H1 (cell line): ENCODE measurements around the gene AAMP. TPM values are rescaled to one million over a fixed set of nuclear protein-coding genes. Genes with fewer than 3 reads are reported as not detected.

Source experiments
- CTCF ChIA-PET: fragments of 300-600 bp; sonication (Branson Sonifier 250); formaldehyde crosslinking; loops from one replicate; lab custom pipeline; 2021; ENCODE audit not compliant: partially characterized antibody; lab: Charles Lee
- POLR2A ChIA-PET: fragments of 300-600 bp; sonication (Branson Sonifier 250); formaldehyde crosslinking; loops from one replicate; lab custom pipeline; 2021; ENCODE audit warnings: inconsistent platforms; ENCODE audit not compliant: partially characterized antibody; lab: Charles Lee
- DNase-seq, 2 experiments: peaks; one replicate each; pipeline versions ENCODE4 v3.0.0 to v3.0.0-alpha.2; 2010 to 2022; ENCODE audit warnings: low spot score in 2 of 2, low read depth in 1 of 2, mixed read lengths in 1 of 2
- FAIRE-seq: peaks from 2 replicates; lab custom pipeline; 2011; peaks lifted over from hg19 to GRCh38; lab: Jason Lieb, UNC
- H2AFZ ChIP-seq: 2 replicates; pipeline ENCODE4 v1.8.1; 2012; ENCODE audit warnings: low read length, inconsistent platforms
- H2AK5ac ChIP-seq: 2 replicates; pipeline ENCODE4 v1.6.1; 2013; ENCODE audit warnings: low read depth, low read length
- H2BK120ac ChIP-seq: replicated peaks from 2 replicates; pipeline ENCODE3; 2013; ENCODE audit warnings: low read depth, low read length, inconsistent platforms
- H2BK12ac ChIP-seq: 2 replicates; pipeline ENCODE4 v1.6.1; 2013; ENCODE audit warnings: low read depth, low read length
- H2BK15ac ChIP-seq: 2 replicates; pipeline ENCODE4 v1.6.1; 2013; ENCODE audit warnings: low read length
- H2BK20ac ChIP-seq: 2 replicates; pipeline ENCODE4 v1.6.1; 2013; ENCODE audit warnings: low read length
- H2BK5ac ChIP-seq: 2 replicates; pipeline ENCODE4 v1.6.1; 2013; ENCODE audit warnings: low read depth, low read length
- H3K14ac ChIP-seq: 2 replicates; pipeline ENCODE4 v1.6.1; 2013; ENCODE audit warnings: inconsistent platforms; ENCODE audit not compliant: insufficient read length
- H3K18ac ChIP-seq: 2 replicates; pipeline ENCODE4 v1.6.1; 2013; ENCODE audit warnings: low read length; ENCODE audit errors: extremely low read depth
- H3K23ac ChIP-seq: 2 replicates; pipeline ENCODE4 v1.6.1; 2013; ENCODE audit warnings: inconsistent platforms; ENCODE audit not compliant: insufficient read length
- H3K23me2 ChIP-seq: 2 replicates; pipeline ENCODE4 v1.6.1; 2013; ENCODE audit warnings: low read depth, low read length
- H3K27ac ChIP-seq: 2 replicates; pipeline ENCODE4 v1.6.1; 2011; ENCODE audit warnings: low read depth, low read length, inconsistent platforms
- H3K27me3 ChIP-seq, 4 experiments: replicated peaks in 1 of 4; 1 replicate in 1 of 4; 2 replicates in 3 of 4; pipeline versions ENCODE4 v1.6.1 to v1.8.1; 2011 to 2013; ENCODE audit warnings: low read length in 3 of 4, mild to moderate bottlenecking in 3 of 4, inconsistent platforms in 2 of 4, mixed read lengths in 2 of 4, moderate library complexity in 1 of 4; ENCODE audit not compliant: control insufficient read depth in 3 of 4, insufficient read depth in 3 of 4; ENCODE audit errors: extremely low read depth in 1 of 4
- H3K36me3 ChIP-seq, 4 experiments: 2 replicates each; pipeline versions ENCODE4 v1.6.1 to v1.8.1; 2011 to 2013; ENCODE audit warnings: mild to moderate bottlenecking in 4 of 4, low read length in 3 of 4, moderate library complexity in 2 of 4, control low read depth in 1 of 4, inconsistent platforms in 1 of 4; ENCODE audit not compliant: insufficient read depth in 4 of 4, control insufficient read depth in 2 of 4
- H3K4ac ChIP-seq: replicated peaks from 2 replicates; pipeline ENCODE3; 2013; ENCODE audit warnings: low read length, low read depth, mixed read lengths, inconsistent platforms; ENCODE audit not compliant: insufficient read length
- H3K4me1 ChIP-seq, 4 experiments: replicated peaks in 1 of 4; 1 replicate in 1 of 4; 2 replicates in 3 of 4; pipeline versions ENCODE4 v1.6.1 to v1.8.1; 2011 to 2013; ENCODE audit warnings: low read length in 3 of 4, inconsistent platforms in 2 of 4, mixed read lengths in 1 of 4; ENCODE audit not compliant: insufficient read depth in 4 of 4, control insufficient read depth in 3 of 4
- H3K4me2 ChIP-seq, 2 experiments: 2 replicates each; pipeline versions ENCODE4 v1.6.1 to v1.8.1; 2011 to 2013; ENCODE audit warnings: low read depth in 2 of 2, low read length in 2 of 2, control low read depth in 1 of 2, inconsistent platforms in 1 of 2, mild to moderate bottlenecking in 1 of 2; ENCODE audit not compliant: insufficient read depth in 1 of 2
- H3K4me3 ChIP-seq, 4 experiments: fragments of 200-600, 300-600 bp in 1 of 4; sonication (generic), shearing (Covaris generic), sonication (Bioruptor Twin) in 1 of 4; 2 replicates each; pipeline versions ENCODE4 v1.5.1 to v1.8.1; 2011 to 2016; ENCODE audit warnings: low read length in 4 of 4, low read depth in 3 of 4, control low read depth in 2 of 4, inconsistent platforms in 2 of 4, mild to moderate bottlenecking in 2 of 4, mixed read lengths in 1 of 4, moderate library complexity in 1 of 4; ENCODE audit not compliant: insufficient read depth in 2 of 4; ENCODE audit errors: extremely low read depth in 1 of 4
- H3K56ac ChIP-seq: replicated peaks from 2 replicates; pipeline ENCODE3; 2013; ENCODE audit warnings: low read depth, mild to moderate bottlenecking, mixed read lengths, low read length, inconsistent platforms; ENCODE audit not compliant: insufficient read length
- H3K79me1 ChIP-seq: 2 replicates; pipeline ENCODE4 v1.6.1; 2013; ENCODE audit warnings: low read depth, low read length, control low read depth
- H3K79me2 ChIP-seq, 2 experiments: 2 replicates each; pipeline versions ENCODE4 v1.6.1 to v1.8.1; 2012 to 2013; ENCODE audit warnings: low read length in 2 of 2, mild to moderate bottlenecking in 2 of 2, inconsistent platforms in 1 of 2; ENCODE audit not compliant: insufficient read depth in 2 of 2, control insufficient read depth in 1 of 2
- H3K9ac ChIP-seq, 4 experiments: replicated peaks in 1 of 4; 1 replicate in 1 of 4; 2 replicates in 3 of 4; pipeline versions ENCODE4 v1.6.1 to v1.8.1; 2011 to 2013; ENCODE audit warnings: low read depth in 3 of 4, low read length in 3 of 4, control low read depth in 2 of 4, mild to moderate bottlenecking in 2 of 4, moderate library complexity in 2 of 4, inconsistent platforms in 1 of 4; ENCODE audit errors: extremely low read depth in 1 of 4
- H3K9me3 ChIP-seq, 2 experiments: 2 replicates each; pipeline versions ENCODE4 v1.6.1 to v1.8.1; 2012 to 2013; ENCODE audit warnings: mild to moderate bottlenecking in 2 of 2, moderate library complexity in 2 of 2, control low read depth in 1 of 2, inconsistent platforms in 1 of 2, low read depth in 1 of 2, low read length in 1 of 2, mixed read lengths in 1 of 2; ENCODE audit not compliant: insufficient read depth in 2 of 2
- H4K20me1 ChIP-seq, 2 experiments: replicated peaks in 1 of 2; 2 replicates each; pipeline versions ENCODE3 to v1.8.1; 2011 to 2013; ENCODE audit warnings: inconsistent platforms in 2 of 2, low read length in 2 of 2, mild to moderate bottlenecking in 1 of 2; ENCODE audit not compliant: insufficient read depth in 2 of 2, control insufficient read depth in 1 of 2
- H4K5ac ChIP-seq: 2 replicates; pipeline ENCODE4 v1.6.1; 2013; ENCODE audit warnings: low read length, low read depth, mixed read lengths, inconsistent platforms; ENCODE audit not compliant: insufficient read length
- H4K8ac ChIP-seq: 2 replicates; pipeline ENCODE4 v1.8.0; 2013; ENCODE audit warnings: mild to moderate bottlenecking, moderate library complexity, low read length, inconsistent platforms; ENCODE audit not compliant: insufficient read depth; ENCODE audit errors: extremely low read depth
- H4K91ac ChIP-seq: replicated peaks from 2 replicates; pipeline ENCODE3; 2013; ENCODE audit warnings: low read length, mixed read lengths, inconsistent platforms; ENCODE audit not compliant: insufficient read length
- ASH2L ChIP-seq: fragments of 200-600, 300-600 bp; sonication (generic); IDR thresholded peaks from one replicate; pipeline ENCODE4 v1.7.1; 2017; ENCODE audit warnings: low read length
- CHD2 ChIP-seq: IDR thresholded peaks from 2 replicates; pipeline ENCODE4 v1.6.1; 2012; ENCODE audit warnings: low read length, improper control_type of control experiment
- GTF2F1 ChIP-seq: IDR thresholded peaks from 2 replicates; pipeline ENCODE4 v1.6.1; 2012; ENCODE audit warnings: low read depth, low read length, improper control_type of control experiment, borderline replicate concordance
- JUND ChIP-seq: IDR thresholded peaks from 2 replicates; pipeline ENCODE4 v1.6.1; 2011; ENCODE audit warnings: mild to moderate bottlenecking, improper control_type of control experiment, low read length
- PHF8 ChIP-seq: fragments of 200-600 bp; sonication (generic); conservative IDR thresholded peaks from 2 replicates; pipeline ENCODE4 v1.7.1; 2012; ENCODE audit warnings: low read depth, mild to moderate bottlenecking, inconsistent platforms, low read length, moderate library complexity
- POLR2AphosphoS5 ChIP-seq: IDR thresholded peaks from 2 replicates; pipeline ENCODE4 v1.6.1; 2011; ENCODE audit warnings: low read depth, low read length
- RFX5 ChIP-seq: IDR thresholded peaks from 2 replicates; pipeline ENCODE4 v1.6.1; 2011; ENCODE audit warnings: low read depth, low read length, improper control_type of control experiment, borderline replicate concordance
- WGBS, 2 experiments: shearing (Covaris generic) in 1 of 2; methylation state at CpG; one replicate each; pipeline versions ENCODE4 v1.1.6 to v1.1.7; 2013 to 2015; ENCODE audit warnings: low lambda C conversion rate in 2 of 2, mixed read lengths in 2 of 2, inconsistent platforms in 1 of 2, low coverage in 1 of 2, missing lambda C conversion rate in 1 of 2; ENCODE audit not compliant: insufficient replicate concordance in 2 of 2, insufficient coverage in 1 of 2, insufficient read length in 1 of 2; ENCODE audit errors: extremely low coverage in 1 of 2, missing lambda C conversion rate in 1 of 2; 5-methylcytosine and 5-hydroxymethylcytosine counted together
- polyA plus RNA-seq, 7 experiments: library from polyadenylated mRNA; depleted of rRNA in 3 of 7; stranded (reverse) in 5 of 7; unstranded in 2 of 7; fragments of >200 nt in 5 of 7; fragments of 200-250 nt in 2 of 7; gene quantifications; 1 replicate in 5 of 7; 2 replicates in 1 of 7; 4 replicates in 1 of 7; pipeline versions ENCODE4 v1.2.1 to v1.2.3, GENCODE V29; 2011 to 2013; ENCODE audit warnings: missing spikeins in 2 of 7, mixed read lengths in 2 of 7
- total RNA-seq: library from RNA; stranded (reverse); fragmentation: NEBNext Ultra II Directional; extraction: Animal tissue kit (Norgen Biotek cat#: 25700); gene quantifications from 2 replicates; pipeline ENCODE4 v1.2.1, GENCODE V29; 2021
- TF ChIP-seq, protein P1 (sequence below), 3 experiments: IDR thresholded peaks; 1 replicate in 2 of 3; 2 replicates in 1 of 3; pipeline versions ENCODE4 v1.5.1 to v1.6.1; 2011; ENCODE audit warnings: low read length in 3 of 3, mild to moderate bottlenecking in 3 of 3, inconsistent platforms in 2 of 3, low read depth in 1 of 3, moderate library complexity in 1 of 3; ENCODE audit not compliant: insufficient read depth in 1 of 3; ENCODE audit errors: control extremely low read depth in 1 of 3
- TF ChIP-seq, protein P2 (sequence below): IDR thresholded peaks from 2 replicates; pipeline ENCODE4 v1.6.1; 2012; ENCODE audit warnings: low read length, inconsistent platforms

The AAMP gene
- total and polyA plus RNA-seq, 2 of the 8 experiments (the other 6 are each of a cell fraction or from before 2014, with no cell fraction given) = 119 to 125 TPM

DNA sequence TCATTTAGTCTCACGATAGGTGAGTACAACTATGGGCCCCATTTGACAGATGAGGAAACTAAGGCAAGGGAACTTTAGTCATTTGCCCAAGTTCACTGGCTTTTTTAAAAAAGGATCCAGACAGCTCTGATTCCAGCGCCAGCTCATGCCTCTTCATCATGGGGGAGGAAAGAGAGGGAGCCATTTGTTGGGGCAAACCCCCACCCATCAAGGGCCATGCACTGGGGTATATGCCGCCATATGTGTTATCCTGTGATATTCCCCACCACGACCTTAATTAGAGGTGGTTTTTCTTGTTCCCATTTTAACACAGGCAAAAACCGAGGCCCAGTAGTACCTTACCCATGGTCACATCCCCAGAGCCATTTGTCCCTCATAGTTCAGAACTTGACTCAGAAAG lies 9.8 kb downstream of the AAMP start:
- Histone ChIP-seq H3K56ac (no peak overlapping the region), H3K9ac (no peak overlapping the region), H3K4ac (no peak overlapping the region), H4K5ac (no peak overlapping the region), H3K23ac (no peak overlapping the region), H3K4me3 (no peak overlapping the region), H2AK5ac (no peak overlapping the region), H4K8ac (no peak overlapping the region), H2BK20ac (no peak overlapping the region), H3K4me2 (peak overlapping the region in 1 of 2 experiments; percentile 46; a peak in 2 of 4 replicates), H3K36me3 (peaks cover 4 to 26% (median 10%) of the 10 kb centered on the region in 4 experiments; a peak in 7 of 8 replicates), H2BK5ac (no peak overlapping the region), H3K79me1 (no peaks in the 10 kb centered on the region), H2BK12ac (0 out of 2 replicates have a peak overlapping the region, but pooled peaks have one; percentile 1), H3K14ac (no peak overlapping the region), H2AFZ (no peak overlapping the region), H3K27me3 (no peaks in the 10 kb centered on the region), H3K9me3 (no peaks in the 10 kb centered on the region), H2BK120ac (no peak overlapping the region), H3K18ac (no peak overlapping the region), H3K4me1 (peaks cover 3 to 22% (median 15%) of the 10 kb centered on the region in 4 experiments), H3K23me2 (no peaks in the 10 kb centered on the region), H2BK15ac (peak overlapping the region; percentile 3; the same call in 1 of the 2 replicates), H4K20me1 (peaks cover 0 to 9% of the 10 kb centered on the region in 2 experiments), H4K91ac (no peak overlapping the region), H3K79me2 (no peaks in the 10 kb centered on the region), H3K27ac (no peak overlapping the region)
- DNase-seq (no peak), FAIRE-seq (no peak)
- 86% methylated on average over 5 of the region's 5 CpGs; no CpG with 5 or more reads in 1 of the 2 experiments for WGBS, 2 experiments
- ChIA-PET CTCF (interaction anchor here (1.2 to 9.0 kb wide), 7 partner anchors 13 to 134 kb away, joined by 3 to 81 read pairs (median 4); partner anchors contain the start of genes AAMP and PNKD), POLR2A (interaction anchor here (0.8 to 3.7 kb wide), 5 partner anchors 7 to 31 kb away, joined by 3 to 29 read pairs (median 4); partner anchors contain the start of genes AAMP and PNKD)
- TF ChIP-seq POLR2AphosphoS5 (no peak), ASH2L (no peak), PHF8 (no peak), GTF2F1 (no peak), JUND (no peak), RFX5 (no peak), CHD2 (no peak)
- TF ChIP-seq, protein P1, sequence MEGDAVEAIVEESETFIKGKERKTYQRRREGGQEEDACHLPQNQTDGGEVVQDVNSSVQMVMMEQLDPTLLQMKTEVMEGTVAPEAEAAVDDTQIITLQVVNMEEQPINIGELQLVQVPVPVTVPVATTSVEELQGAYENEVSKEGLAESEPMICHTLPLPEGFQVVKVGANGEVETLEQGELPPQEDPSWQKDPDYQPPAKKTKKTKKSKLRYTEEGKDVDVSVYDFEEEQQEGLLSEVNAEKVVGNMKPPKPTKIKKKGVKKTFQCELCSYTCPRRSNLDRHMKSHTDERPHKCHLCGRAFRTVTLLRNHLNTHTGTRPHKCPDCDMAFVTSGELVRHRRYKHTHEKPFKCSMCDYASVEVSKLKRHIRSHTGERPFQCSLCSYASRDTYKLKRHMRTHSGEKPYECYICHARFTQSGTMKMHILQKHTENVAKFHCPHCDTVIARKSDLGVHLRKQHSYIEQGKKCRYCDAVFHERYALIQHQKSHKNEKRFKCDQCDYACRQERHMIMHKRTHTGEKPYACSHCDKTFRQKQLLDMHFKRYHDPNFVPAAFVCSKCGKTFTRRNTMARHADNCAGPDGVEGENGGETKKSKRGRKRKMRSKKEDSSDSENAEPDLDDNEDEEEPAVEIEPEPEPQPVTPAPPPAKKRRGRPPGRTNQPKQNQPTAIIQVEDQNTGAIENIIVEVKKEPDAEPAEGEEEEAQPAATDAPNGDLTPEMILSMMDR (IDR thresholded peaks at IDR 0.05; ENCODE audit: control extremely low read depth in 1 of 3, insufficient read depth in 1 of 3, low read depth in 1 of 3, low read length in 3 of 3) = no peak
- TF ChIP-seq, protein P2, sequence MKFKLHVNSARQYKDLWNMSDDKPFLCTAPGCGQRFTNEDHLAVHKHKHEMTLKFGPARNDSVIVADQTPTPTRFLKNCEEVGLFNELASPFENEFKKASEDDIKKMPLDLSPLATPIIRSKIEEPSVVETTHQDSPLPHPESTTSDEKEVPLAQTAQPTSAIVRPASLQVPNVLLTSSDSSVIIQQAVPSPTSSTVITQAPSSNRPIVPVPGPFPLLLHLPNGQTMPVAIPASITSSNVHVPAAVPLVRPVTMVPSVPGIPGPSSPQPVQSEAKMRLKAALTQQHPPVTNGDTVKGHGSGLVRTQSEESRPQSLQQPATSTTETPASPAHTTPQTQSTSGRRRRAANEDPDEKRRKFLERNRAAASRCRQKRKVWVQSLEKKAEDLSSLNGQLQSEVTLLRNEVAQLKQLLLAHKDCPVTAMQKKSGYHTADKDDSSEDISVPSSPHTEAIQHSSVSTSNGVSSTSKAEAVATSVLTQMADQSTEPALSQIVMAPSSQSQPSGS = no peak
